ENCODE results near the gene SMAD6.

The SMAD6 gene

GRCh38 chr15:66659384-66659783 is 42.7 kb upstream of the SMAD6 start:
- Histone ChIP-seq H3K36me3 (ENCODE audit: insufficient read depth, low read length) (no peaks in the 10 kb centered on the region), H3K4me3 (ENCODE audit: low read length) (no peak overlapping the region), H3K9me3 (ENCODE audit: insufficient read depth, low read depth, low read length) (no peaks in the 10 kb centered on the region), H3K27ac (ENCODE audit: low read depth, low read length) (no peak overlapping the region), H3K9ac (ENCODE audit: low read depth, low read length) (no peak overlapping the region), H3K4me1 (ENCODE audit: insufficient read depth, low read length) (peaks cover 29% of the 10 kb centered on the region), H3K27me3 (ENCODE audit: insufficient read depth, low read length) (no peaks in the 10 kb centered on the region)
- WGBS = 91% methylated on average over 3 of the region's 3 CpGs

DNA sequence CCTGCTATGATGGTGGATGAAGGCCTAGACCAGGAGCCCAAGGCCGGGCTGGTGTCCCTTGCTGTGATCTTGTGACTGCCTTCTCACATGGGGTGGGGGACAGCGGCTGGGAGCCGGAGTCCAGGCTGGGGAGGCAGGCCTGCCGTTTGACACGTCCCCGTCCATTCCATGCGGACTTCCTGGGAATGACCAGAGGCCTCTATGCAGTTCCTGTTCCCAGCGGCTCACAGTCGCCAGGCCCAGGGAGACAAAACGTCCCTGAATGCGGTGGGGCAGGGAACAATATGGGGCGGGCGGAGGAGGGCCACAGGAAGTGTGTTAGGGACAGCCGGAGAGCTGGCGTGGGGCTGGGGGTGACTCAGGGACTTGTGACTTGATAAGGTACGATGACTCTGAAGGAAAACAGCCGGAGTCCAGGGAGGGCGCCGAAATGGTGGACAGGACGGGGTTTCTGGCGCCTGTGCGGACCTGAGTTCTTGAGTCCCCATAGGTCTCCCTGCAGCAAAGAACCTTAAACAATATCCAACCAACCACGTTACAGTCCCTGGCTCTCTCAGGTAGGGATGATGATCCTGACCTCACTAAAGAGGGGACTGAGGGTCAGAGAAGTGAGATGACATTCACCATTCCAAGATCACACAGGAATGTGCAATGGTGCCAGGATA is 40.5 kb upstream of the SMAD6 start:
- Histone ChIP-seq H3K27ac (ENCODE audit: low read depth, low read length) (no peak overlapping the region), H3K4me3 (ENCODE audit: low read length) (no peak overlapping the region), H3K9me3 (ENCODE audit: insufficient read depth, low read depth, low read length) (no peaks in the 10 kb centered on the region), H3K36me3 (ENCODE audit: insufficient read depth, low read length) (no peaks in the 10 kb centered on the region), H3K9ac (ENCODE audit: low read depth, low read length) (no peak overlapping the region), H3K27me3 (ENCODE audit: insufficient read depth, low read length) (no peaks in the 10 kb centered on the region), H3K4me1 (ENCODE audit: insufficient read depth, low read length) (peaks cover 18% of the 10 kb centered on the region)
- WGBS = 77% methylated on average over 23 of the region's 23 CpGs

DNA sequence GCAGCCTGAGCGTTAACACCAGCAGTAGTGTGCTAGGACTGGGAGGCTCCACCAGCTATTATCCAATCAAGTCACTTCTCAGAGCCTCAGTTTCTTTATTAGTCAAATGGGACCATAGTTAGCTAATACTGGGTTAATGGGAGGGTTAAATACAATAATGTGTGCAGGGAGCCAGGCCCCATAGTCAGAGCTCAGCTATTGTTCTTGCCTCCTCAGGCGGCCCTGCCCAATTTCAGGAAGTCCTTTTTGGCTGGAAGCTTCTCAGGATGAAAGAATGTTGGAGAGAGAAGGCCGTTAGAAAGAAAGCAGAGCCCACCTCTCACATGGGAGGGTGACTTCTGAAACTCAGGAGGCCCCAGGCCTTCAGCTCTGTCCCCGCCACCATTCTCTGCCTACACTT is 39.5 kb upstream of the SMAD6 start:
- Histone ChIP-seq H3K9ac (ENCODE audit: low read depth, low read length) (no peak overlapping the region), H3K4me1 (ENCODE audit: insufficient read depth, low read length) (peaks cover 10% of the 10 kb centered on the region), H3K4me3 (ENCODE audit: low read length) (no peak overlapping the region), H3K36me3 (ENCODE audit: insufficient read depth, low read length) (no peaks in the 10 kb centered on the region), H3K27me3 (ENCODE audit: insufficient read depth, low read length) (no peaks in the 10 kb centered on the region), H3K27ac (ENCODE audit: low read depth, low read length) (no peak overlapping the region), H3K9me3 (ENCODE audit: insufficient read depth, low read depth, low read length) (no peaks in the 10 kb centered on the region)
- 69% methylated on average over 4 of the region's 4 CpGs for WGBS

GRCh38 chr15:66663664-66664063 is 38.4 kb upstream of the SMAD6 start:
- no peak overlapping the region for H3K27ac ChIP-seq (ENCODE audit: low read depth, low read length)
- H3K36me3 ChIP-seq (ENCODE audit: insufficient read depth, low read length) = no peaks in the 10 kb centered on the region
- no peak overlapping the region for H3K4me3 ChIP-seq (ENCODE audit: low read length)
- 98% methylated on average over 3 of the region's 3 CpGs for WGBS
- H3K27me3 ChIP-seq (ENCODE audit: insufficient read depth, low read length) = no peaks in the 10 kb centered on the region
- H3K9ac ChIP-seq (ENCODE audit: low read depth, low read length) = no peak overlapping the region
- no peaks in the 10 kb centered on the region for H3K9me3 ChIP-seq (ENCODE audit: insufficient read depth, low read depth, low read length)
- peaks cover 2% of the 10 kb centered on the region; the same call in 1 of the 2 replicates for H3K4me1 ChIP-seq (ENCODE audit: insufficient read depth, low read length)

GRCh38 chr15:66670175-66670574 is 31.9 kb upstream of the SMAD6 start:
- Histone ChIP-seq H3K27ac (ENCODE audit: low read depth, low read length) (no peak overlapping the region), H3K9ac (ENCODE audit: low read depth, low read length) (no peak overlapping the region), H3K36me3 (ENCODE audit: insufficient read depth, low read length) (no peaks in the 10 kb centered on the region), H3K9me3 (ENCODE audit: insufficient read depth, low read depth, low read length) (no peaks in the 10 kb centered on the region), H3K27me3 (ENCODE audit: insufficient read depth, low read length) (no peaks in the 10 kb centered on the region), H3K4me1 (ENCODE audit: insufficient read depth, low read length) (peaks cover 11% of the 10 kb centered on the region; the same call in 1 of the 2 replicates), H3K4me3 (ENCODE audit: low read length) (no peak overlapping the region)
- WGBS = 83% methylated on average over 9 of the region's 9 CpGs

GRCh38 chr15:66670762-66671580 is 31.1 kb upstream of the SMAD6 start:
- 29% methylated on average over 20 of the region's 23 CpGs for WGBS
- Histone ChIP-seq H3K4me3 (ENCODE audit: low read length) (peak overlapping the region; percentile 23; the same call in 1 of the 2 replicates), H3K27ac (ENCODE audit: low read depth, low read length) (no peak overlapping the region; the same call in 1 of the 2 replicates), H3K9ac (ENCODE audit: low read depth, low read length) (no peak overlapping the region), H3K27me3 (ENCODE audit: insufficient read depth, low read length) (no peaks in the 10 kb centered on the region), H3K9me3 (ENCODE audit: insufficient read depth, low read depth, low read length) (no peaks in the 10 kb centered on the region), H3K4me1 (ENCODE audit: insufficient read depth, low read length) (peaks cover 11% of the 10 kb centered on the region; the same call in 1 of the 2 replicates), H3K36me3 (ENCODE audit: insufficient read depth, low read length) (no peaks in the 10 kb centered on the region)

DNA sequence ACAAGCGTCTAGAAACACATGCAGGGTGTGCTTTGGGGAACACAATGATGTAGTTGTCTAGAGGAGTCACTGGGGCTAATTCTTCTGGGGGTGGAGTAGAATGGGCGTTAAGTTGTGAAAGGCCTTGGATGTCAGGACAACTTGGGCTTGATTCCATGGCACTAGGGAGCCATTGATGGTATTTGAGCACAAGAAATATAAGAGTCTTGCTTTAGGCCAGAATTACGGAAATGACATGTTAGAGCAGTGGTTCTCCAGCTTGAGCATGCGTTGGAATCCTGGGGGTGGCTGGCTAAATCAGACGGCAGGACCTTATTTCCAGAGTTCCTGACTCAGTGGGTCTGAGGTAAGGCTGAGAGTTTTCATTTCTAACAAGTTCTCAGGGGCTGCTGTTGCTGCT is 29.2 kb upstream of the SMAD6 start:
- H3K4me3 ChIP-seq (ENCODE audit: low read length) = no peak overlapping the region
- peaks cover 11% of the 10 kb centered on the region; the same call in 1 of the 2 replicates for H3K4me1 ChIP-seq (ENCODE audit: insufficient read depth, low read length)
- no peak overlapping the region for H3K9ac ChIP-seq (ENCODE audit: low read depth, low read length)
- no peaks in the 10 kb centered on the region for H3K27me3 ChIP-seq (ENCODE audit: insufficient read depth, low read length)
- H3K36me3 ChIP-seq (ENCODE audit: insufficient read depth, low read length) = no peaks in the 10 kb centered on the region
- H3K27ac ChIP-seq (ENCODE audit: low read depth, low read length) = no peak overlapping the region
- H3K9me3 ChIP-seq (ENCODE audit: insufficient read depth, low read depth, low read length) = no peaks in the 10 kb centered on the region
- 81% methylated on average over 5 of the region's 5 CpGs for WGBS

DNA sequence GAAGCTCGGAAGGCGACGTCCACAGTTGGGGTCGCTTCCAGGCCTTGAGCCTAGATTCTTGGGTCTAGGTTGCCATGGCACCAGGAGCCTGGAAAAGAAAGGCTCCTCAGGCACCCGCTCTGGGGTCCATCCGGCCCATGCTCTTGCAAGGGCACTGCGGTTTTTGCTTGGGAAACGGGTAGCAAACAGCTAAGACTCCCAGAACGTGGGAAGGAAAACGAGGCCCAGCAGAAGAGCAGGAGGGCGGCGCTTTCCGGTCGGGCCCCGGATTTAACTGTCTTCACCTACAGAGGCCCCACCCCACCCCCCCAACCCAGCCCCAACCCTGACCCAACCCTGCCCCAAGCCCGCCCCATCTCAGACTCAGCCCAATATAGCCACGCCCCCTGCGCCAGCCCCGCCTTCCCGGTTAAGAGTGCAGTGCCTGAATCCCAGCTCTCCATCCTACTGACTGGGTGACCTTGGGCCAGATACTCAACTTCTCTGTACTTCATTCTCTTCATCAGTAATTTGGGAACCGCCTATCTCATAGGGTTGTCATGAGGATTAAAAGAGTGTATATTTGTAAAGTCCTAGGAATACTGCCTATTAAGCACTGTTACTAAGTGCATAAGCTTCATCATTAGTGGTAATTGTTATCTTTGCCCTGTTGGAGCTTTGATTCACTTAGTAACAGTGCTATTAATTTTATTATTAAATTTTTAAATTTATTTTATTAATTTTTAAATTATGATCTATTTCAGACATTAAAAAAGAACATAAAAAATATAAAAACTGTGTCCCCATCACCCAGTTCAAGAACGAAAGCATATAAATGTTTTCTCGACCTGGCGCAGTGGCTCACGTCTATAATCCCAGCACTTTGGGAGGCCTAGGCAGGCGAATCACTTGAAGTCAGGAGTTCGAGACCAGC is 28.4 kb upstream of the SMAD6 start:
- H3K4me3 ChIP-seq (ENCODE audit: low read length) = no peak overlapping the region
- H3K36me3 ChIP-seq (ENCODE audit: insufficient read depth, low read length) = no peaks in the 10 kb centered on the region
- no peaks in the 10 kb centered on the region for H3K9me3 ChIP-seq (ENCODE audit: insufficient read depth, low read depth, low read length)
- H3K4me1 ChIP-seq (ENCODE audit: insufficient read depth, low read length) = peaks cover 11% of the 10 kb centered on the region; the same call in 1 of the 2 replicates
- H3K27me3 ChIP-seq (ENCODE audit: insufficient read depth, low read length) = no peaks in the 10 kb centered on the region
- 43% methylated on average over 27 of the region's 27 CpGs for WGBS
- H3K9ac ChIP-seq (ENCODE audit: low read depth, low read length) = no peak overlapping the region
- H3K27ac ChIP-seq (ENCODE audit: low read depth, low read length) = no peak overlapping the region

- H3K4me3 ChIP-seq (ENCODE audit: low read length) = no peak overlapping the region
- peaks cover 20% of the 10 kb centered on the region for H3K4me1 ChIP-seq (ENCODE audit: insufficient read depth, low read length)
- H3K9me3 ChIP-seq (ENCODE audit: insufficient read depth, low read depth, low read length) = no peaks in the 10 kb centered on the region
- H3K27ac ChIP-seq (ENCODE audit: low read depth, low read length) = no peak overlapping the region
- WGBS = 84% methylated on average over 4 of the region's 4 CpGs
- no peaks in the 10 kb centered on the region for H3K27me3 ChIP-seq (ENCODE audit: insufficient read depth, low read length)
- H3K9ac ChIP-seq (ENCODE audit: low read depth, low read length) = no peak overlapping the region
- no peaks in the 10 kb centered on the region for H3K36me3 ChIP-seq (ENCODE audit: insufficient read depth, low read length)
These were observed 27.3 kb upstream of the SMAD6 start for GRCh38 chr15:66674756-66675155.

DNA sequence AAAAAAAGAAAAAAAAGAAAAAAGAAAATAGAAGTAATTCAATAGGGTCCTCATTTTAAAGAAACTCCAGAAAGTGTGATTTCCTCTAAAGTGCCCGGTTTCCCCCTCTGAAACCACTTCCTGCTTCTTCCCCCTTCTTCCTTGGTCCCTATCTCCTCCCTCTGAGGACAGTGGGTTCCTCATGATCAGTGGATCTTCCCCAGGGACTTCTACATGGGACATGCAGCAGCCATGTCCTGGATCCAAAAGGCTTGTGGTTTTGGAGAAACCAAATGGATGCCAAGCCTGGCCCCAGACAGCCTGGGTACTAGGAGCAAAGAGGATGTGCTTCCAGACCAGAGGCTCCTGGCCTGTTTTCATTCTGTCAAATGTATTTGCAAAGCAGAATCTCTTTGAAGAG is 26.6 kb upstream of the SMAD6 start:
- 78% methylated on average over 1 of the region's 1 CpG for WGBS
- Histone ChIP-seq H3K27me3 (ENCODE audit: insufficient read depth, low read length) (no peaks in the 10 kb centered on the region), H3K27ac (ENCODE audit: low read depth, low read length) (no peak overlapping the region), H3K4me1 (ENCODE audit: insufficient read depth, low read length) (peaks cover 25% of the 10 kb centered on the region), H3K9me3 (ENCODE audit: insufficient read depth, low read depth, low read length) (no peaks in the 10 kb centered on the region), H3K36me3 (ENCODE audit: insufficient read depth, low read length) (no peaks in the 10 kb centered on the region), H3K4me3 (ENCODE audit: low read length) (no peak overlapping the region), H3K9ac (ENCODE audit: low read depth, low read length) (no peak overlapping the region)

- Histone ChIP-seq H3K36me3 (ENCODE audit: insufficient read depth, low read length) (no peaks in the 10 kb centered on the region), H3K9ac (ENCODE audit: low read depth, low read length) (no peak overlapping the region), H3K27ac (ENCODE audit: low read depth, low read length) (no peak overlapping the region), H3K4me3 (ENCODE audit: low read length) (no peak overlapping the region), H3K27me3 (ENCODE audit: insufficient read depth, low read length) (no peaks in the 10 kb centered on the region), H3K9me3 (ENCODE audit: insufficient read depth, low read depth, low read length) (peaks cover 4% of the 10 kb centered on the region; the same call in 1 of the 2 replicates), H3K4me1 (ENCODE audit: insufficient read depth, low read length) (peaks cover 17% of the 10 kb centered on the region)
- 92% methylated on average over 1 of the region's 1 CpG for WGBS
These were observed 24.7 kb upstream of the SMAD6 start for GRCh38 chr15:66677336-66677735.
